H1 (cell line): ENCODE measurements around the gene SDF2L1. TPM values are rescaled to one million over a fixed set of nuclear protein-coding genes. Genes with fewer than 3 reads are reported as not detected.

Experiments
- CTCF ChIA-PET: fragments of 300-600 bp; sonication (Branson Sonifier 250); formaldehyde crosslinking; loops from one replicate; lab custom pipeline; 2021; ENCODE audit not compliant: partially characterized antibody; lab: Charles Lee
- POLR2A ChIA-PET: fragments of 300-600 bp; sonication (Branson Sonifier 250); formaldehyde crosslinking; loops from one replicate; lab custom pipeline; 2021; ENCODE audit warnings: inconsistent platforms; ENCODE audit not compliant: partially characterized antibody; lab: Charles Lee
- DNase-seq, 2 experiments: peaks; one replicate each; pipeline versions ENCODE4 v3.0.0 to v3.0.0-alpha.2; 2010 to 2022; ENCODE audit warnings: low spot score in 2 of 2, low read depth in 1 of 2, mixed read lengths in 1 of 2
- FAIRE-seq: peaks from 2 replicates; lab custom pipeline; 2011; peaks lifted over from hg19 to GRCh38; lab: Jason Lieb, UNC
- H2AFZ ChIP-seq: 2 replicates; pipeline ENCODE4 v1.8.1; 2012; ENCODE audit warnings: low read length, inconsistent platforms
- H2AK5ac ChIP-seq: 2 replicates; pipeline ENCODE4 v1.6.1; 2013; ENCODE audit warnings: low read depth, low read length
- H2BK120ac ChIP-seq: replicated peaks from 2 replicates; pipeline ENCODE3; 2013; ENCODE audit warnings: low read depth, low read length, inconsistent platforms
- H2BK12ac ChIP-seq: 2 replicates; pipeline ENCODE4 v1.6.1; 2013; ENCODE audit warnings: low read depth, low read length
- H2BK15ac ChIP-seq: 2 replicates; pipeline ENCODE4 v1.6.1; 2013; ENCODE audit warnings: low read length
- H2BK20ac ChIP-seq: 2 replicates; pipeline ENCODE4 v1.6.1; 2013; ENCODE audit warnings: low read length
- H2BK5ac ChIP-seq: 2 replicates; pipeline ENCODE4 v1.6.1; 2013; ENCODE audit warnings: low read depth, low read length
- H3K14ac ChIP-seq: 2 replicates; pipeline ENCODE4 v1.6.1; 2013; ENCODE audit warnings: inconsistent platforms; ENCODE audit not compliant: insufficient read length
- H3K18ac ChIP-seq: 2 replicates; pipeline ENCODE4 v1.6.1; 2013; ENCODE audit warnings: low read length; ENCODE audit errors: extremely low read depth
- H3K23ac ChIP-seq: 2 replicates; pipeline ENCODE4 v1.6.1; 2013; ENCODE audit warnings: inconsistent platforms; ENCODE audit not compliant: insufficient read length
- H3K23me2 ChIP-seq: 2 replicates; pipeline ENCODE4 v1.6.1; 2013; ENCODE audit warnings: low read depth, low read length
- H3K27ac ChIP-seq: 2 replicates; pipeline ENCODE4 v1.6.1; 2011; ENCODE audit warnings: low read depth, low read length, inconsistent platforms
- H3K27me3 ChIP-seq, 4 experiments: replicated peaks in 1 of 4; 1 replicate in 1 of 4; 2 replicates in 3 of 4; pipeline versions ENCODE4 v1.6.1 to v1.8.1; 2011 to 2013; ENCODE audit warnings: low read length in 3 of 4, mild to moderate bottlenecking in 3 of 4, inconsistent platforms in 2 of 4, mixed read lengths in 2 of 4, moderate library complexity in 1 of 4; ENCODE audit not compliant: control insufficient read depth in 3 of 4, insufficient read depth in 3 of 4; ENCODE audit errors: extremely low read depth in 1 of 4
- H3K36me3 ChIP-seq, 4 experiments: 2 replicates each; pipeline versions ENCODE4 v1.6.1 to v1.8.1; 2011 to 2013; ENCODE audit warnings: mild to moderate bottlenecking in 4 of 4, low read length in 3 of 4, moderate library complexity in 2 of 4, control low read depth in 1 of 4, inconsistent platforms in 1 of 4; ENCODE audit not compliant: insufficient read depth in 4 of 4, control insufficient read depth in 2 of 4
- H3K4ac ChIP-seq: replicated peaks from 2 replicates; pipeline ENCODE3; 2013; ENCODE audit warnings: low read length, low read depth, mixed read lengths, inconsistent platforms; ENCODE audit not compliant: insufficient read length
- H3K4me1 ChIP-seq, 4 experiments: replicated peaks in 1 of 4; 1 replicate in 1 of 4; 2 replicates in 3 of 4; pipeline versions ENCODE4 v1.6.1 to v1.8.1; 2011 to 2013; ENCODE audit warnings: low read length in 3 of 4, inconsistent platforms in 2 of 4, mixed read lengths in 1 of 4; ENCODE audit not compliant: insufficient read depth in 4 of 4, control insufficient read depth in 3 of 4
- H3K4me2 ChIP-seq, 2 experiments: 2 replicates each; pipeline versions ENCODE4 v1.6.1 to v1.8.1; 2011 to 2013; ENCODE audit warnings: low read depth in 2 of 2, low read length in 2 of 2, control low read depth in 1 of 2, inconsistent platforms in 1 of 2, mild to moderate bottlenecking in 1 of 2; ENCODE audit not compliant: insufficient read depth in 1 of 2
- H3K4me3 ChIP-seq, 4 experiments: fragments of 200-600, 300-600 bp in 1 of 4; sonication (generic), shearing (Covaris generic), sonication (Bioruptor Twin) in 1 of 4; 2 replicates each; pipeline versions ENCODE4 v1.5.1 to v1.8.1; 2011 to 2016; ENCODE audit warnings: low read length in 4 of 4, low read depth in 3 of 4, control low read depth in 2 of 4, inconsistent platforms in 2 of 4, mild to moderate bottlenecking in 2 of 4, mixed read lengths in 1 of 4, moderate library complexity in 1 of 4; ENCODE audit not compliant: insufficient read depth in 2 of 4; ENCODE audit errors: extremely low read depth in 1 of 4
- H3K56ac ChIP-seq: replicated peaks from 2 replicates; pipeline ENCODE3; 2013; ENCODE audit warnings: low read depth, mild to moderate bottlenecking, mixed read lengths, low read length, inconsistent platforms; ENCODE audit not compliant: insufficient read length
- H3K79me1 ChIP-seq: 2 replicates; pipeline ENCODE4 v1.6.1; 2013; ENCODE audit warnings: low read depth, low read length, control low read depth
- H3K79me2 ChIP-seq, 2 experiments: 2 replicates each; pipeline versions ENCODE4 v1.6.1 to v1.8.1; 2012 to 2013; ENCODE audit warnings: low read length in 2 of 2, mild to moderate bottlenecking in 2 of 2, inconsistent platforms in 1 of 2; ENCODE audit not compliant: insufficient read depth in 2 of 2, control insufficient read depth in 1 of 2
- H3K9ac ChIP-seq, 4 experiments: replicated peaks in 1 of 4; 1 replicate in 1 of 4; 2 replicates in 3 of 4; pipeline versions ENCODE4 v1.6.1 to v1.8.1; 2011 to 2013; ENCODE audit warnings: low read depth in 3 of 4, low read length in 3 of 4, control low read depth in 2 of 4, mild to moderate bottlenecking in 2 of 4, moderate library complexity in 2 of 4, inconsistent platforms in 1 of 4; ENCODE audit errors: extremely low read depth in 1 of 4
- H3K9me3 ChIP-seq, 2 experiments: 2 replicates each; pipeline versions ENCODE4 v1.6.1 to v1.8.1; 2012 to 2013; ENCODE audit warnings: mild to moderate bottlenecking in 2 of 2, moderate library complexity in 2 of 2, control low read depth in 1 of 2, inconsistent platforms in 1 of 2, low read depth in 1 of 2, low read length in 1 of 2, mixed read lengths in 1 of 2; ENCODE audit not compliant: insufficient read depth in 2 of 2
- H4K20me1 ChIP-seq, 2 experiments: replicated peaks in 1 of 2; 2 replicates each; pipeline versions ENCODE3 to v1.8.1; 2011 to 2013; ENCODE audit warnings: inconsistent platforms in 2 of 2, low read length in 2 of 2, mild to moderate bottlenecking in 1 of 2; ENCODE audit not compliant: insufficient read depth in 2 of 2, control insufficient read depth in 1 of 2
- H4K5ac ChIP-seq: 2 replicates; pipeline ENCODE4 v1.6.1; 2013; ENCODE audit warnings: low read length, low read depth, mixed read lengths, inconsistent platforms; ENCODE audit not compliant: insufficient read length
- H4K8ac ChIP-seq: 2 replicates; pipeline ENCODE4 v1.8.0; 2013; ENCODE audit warnings: mild to moderate bottlenecking, moderate library complexity, low read length, inconsistent platforms; ENCODE audit not compliant: insufficient read depth; ENCODE audit errors: extremely low read depth
- H4K91ac ChIP-seq: replicated peaks from 2 replicates; pipeline ENCODE3; 2013; ENCODE audit warnings: low read length, mixed read lengths, inconsistent platforms; ENCODE audit not compliant: insufficient read length
- CBX8 ChIP-seq: fragments of 300-800, 300-1000 bp; sonication (generic); IDR thresholded peaks from 2 replicates; pipeline ENCODE4 v1.7.1; 2016; ENCODE audit warnings: low read depth, low read length, borderline replicate concordance
- FOSL1 ChIP-seq: IDR thresholded peaks from 2 replicates; pipeline ENCODE4 v1.6.1; 2011; ENCODE audit warnings: mild to moderate bottlenecking, low read depth, low read length, moderate library complexity; ENCODE audit not compliant: insufficient read depth
- NANOG ChIP-seq: IDR thresholded peaks from 2 replicates; pipeline ENCODE4 v1.6.1; 2011; ENCODE audit warnings: low read length, low read depth, mild to moderate bottlenecking, inconsistent platforms; ENCODE audit not compliant: insufficient read depth, poor library complexity, severe bottlenecking
- RXRA ChIP-seq: IDR thresholded peaks from 2 replicates; pipeline ENCODE4 v1.6.1; 2011; ENCODE audit warnings: low read depth, mild to moderate bottlenecking, low read length, moderate library complexity; ENCODE audit not compliant: insufficient read depth
- WGBS, 2 experiments: shearing (Covaris generic) in 1 of 2; methylation state at CpG; one replicate each; pipeline versions ENCODE4 v1.1.6 to v1.1.7; 2013 to 2015; ENCODE audit warnings: low lambda C conversion rate in 2 of 2, mixed read lengths in 2 of 2, inconsistent platforms in 1 of 2, low coverage in 1 of 2, missing lambda C conversion rate in 1 of 2; ENCODE audit not compliant: insufficient replicate concordance in 2 of 2, insufficient coverage in 1 of 2, insufficient read length in 1 of 2; ENCODE audit errors: extremely low coverage in 1 of 2, missing lambda C conversion rate in 1 of 2; 5-methylcytosine and 5-hydroxymethylcytosine counted together
- polyA plus RNA-seq, 7 experiments: library from polyadenylated mRNA; depleted of rRNA in 3 of 7; stranded (reverse) in 5 of 7; unstranded in 2 of 7; fragments of >200 nt in 5 of 7; fragments of 200-250 nt in 2 of 7; gene quantifications; 1 replicate in 5 of 7; 2 replicates in 1 of 7; 4 replicates in 1 of 7; pipeline versions ENCODE4 v1.2.1 to v1.2.3, GENCODE V29; 2011 to 2013; ENCODE audit warnings: missing spikeins in 2 of 7, mixed read lengths in 2 of 7
- total RNA-seq: library from RNA; stranded (reverse); fragmentation: NEBNext Ultra II Directional; extraction: Animal tissue kit (Norgen Biotek cat#: 25700); gene quantifications from 2 replicates; pipeline ENCODE4 v1.2.1, GENCODE V29; 2021
- TF ChIP-seq, protein P1 (sequence below): IDR thresholded peaks from 2 replicates; pipeline ENCODE4 v1.6.1; 2011; ENCODE audit warnings: low read depth, mild to moderate bottlenecking, low read length; ENCODE audit not compliant: insufficient read depth
- TF ChIP-seq, protein P2 (sequence below), 3 experiments: IDR thresholded peaks; 1 replicate in 2 of 3; 2 replicates in 1 of 3; pipeline versions ENCODE4 v1.5.1 to v1.6.1; 2011; ENCODE audit warnings: low read length in 3 of 3, mild to moderate bottlenecking in 3 of 3, inconsistent platforms in 2 of 3, low read depth in 1 of 3, moderate library complexity in 1 of 3; ENCODE audit not compliant: insufficient read depth in 1 of 3; ENCODE audit errors: control extremely low read depth in 1 of 3

The SDF2L1 gene
- total and polyA plus RNA-seq, 2 of the 8 experiments (the other 6 are each of a cell fraction or from before 2014, with no cell fraction given): 51.1 to 59.6 TPM

DNA sequence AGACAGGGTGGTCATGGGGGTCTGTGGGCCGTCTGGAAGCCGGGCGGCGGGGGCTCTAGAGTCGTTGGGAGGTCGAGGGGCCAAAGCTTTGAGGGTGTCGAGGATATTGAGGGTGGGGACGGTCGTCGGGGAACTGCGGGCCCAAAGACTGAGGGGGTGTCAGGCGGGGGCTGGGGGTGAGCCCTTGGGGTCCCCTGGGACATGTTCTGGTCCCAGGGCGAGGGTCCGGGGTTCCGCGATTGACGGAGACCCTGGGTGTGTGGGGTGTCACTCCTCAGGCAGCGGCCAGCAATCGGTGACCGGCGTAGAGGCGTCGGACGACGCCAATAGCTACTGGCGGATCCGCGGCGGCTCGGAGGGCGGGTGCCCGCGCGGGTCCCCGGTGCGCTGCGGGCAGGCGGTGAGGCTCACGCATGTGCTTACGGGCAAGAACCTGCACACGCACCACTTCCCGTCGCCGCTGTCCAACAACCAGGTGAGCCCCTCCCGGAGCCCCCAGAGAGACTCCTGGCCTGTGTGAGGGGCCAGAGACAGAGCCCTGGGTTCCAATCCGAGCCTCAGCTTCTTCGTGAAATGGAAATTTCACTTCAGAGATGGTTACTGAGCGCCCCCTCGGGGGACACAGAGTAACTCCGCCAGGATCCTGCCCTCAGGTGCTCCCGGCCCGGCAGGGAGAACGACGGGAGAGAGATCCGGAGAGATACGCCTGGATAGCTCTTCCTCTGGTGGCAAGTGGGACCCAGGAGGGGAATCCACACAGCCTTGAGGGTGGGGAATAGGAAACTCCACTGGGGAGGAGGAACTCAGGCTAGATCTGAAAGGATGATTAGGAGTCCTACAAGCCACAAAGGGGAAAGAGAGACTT, 714 bp downstream of the SDF2L1 start:
- no peak overlapping the region for H2AK5ac ChIP-seq
- no peaks in the 10 kb centered on the region for H3K9me3 ChIP-seq
- peak overlapping the region; percentile 40 for H4K91ac ChIP-seq
- FAIRE-seq: no peak
- H4K8ac ChIP-seq: peak overlapping the region; percentile 87
- H3K27ac ChIP-seq: no peak overlapping the region
- H3K36me3 ChIP-seq: no peaks in the 10 kb centered on the region
- H3K27me3 ChIP-seq: peaks cover 0 to 7% (median 1%) of the 10 kb centered on the region in 4 experiments; a peak in 3 of 7 replicates
- no peak overlapping the region for H2BK15ac ChIP-seq
- H3K23ac ChIP-seq: no peak overlapping the region
- CTCF ChIA-PET: interaction anchor here (0.7 to 22.2 kb wide), 20 partner anchors 9 to 186 kb away, joined by 3 to 499 read pairs (median 6); partner anchors contain the start of genes CCDC116, PPIL2 and YDJC
- H2BK20ac ChIP-seq: no peak overlapping the region
- no peak overlapping the region for H3K18ac ChIP-seq
- no peak overlapping the region for H3K14ac ChIP-seq
- H3K9ac ChIP-seq: peak overlapping the region in 3 of 4 experiments; percentile 65 to 84 (median 66); a peak in 4 of 7 replicates
- 7% methylated on average over 22 of the region's 56 CpGs; no CpG with 5 or more reads in 1 of the 2 experiments for WGBS, 2 experiments
- H4K20me1 ChIP-seq: peaks cover 0 to 11% of the 10 kb centered on the region in 2 experiments
- H2AFZ ChIP-seq: no peak overlapping the region
- POLR2A ChIA-PET: interaction anchor here (1.0 to 5.7 kb wide), 9 partner anchors 10 to 87 kb away, joined by 3 to 74 read pairs (median 4); partner anchors contain the start of genes CCDC116, PPIL2 and YDJC
- H3K79me1 ChIP-seq: no peaks in the 10 kb centered on the region
- DNase-seq: peak in 1 of 2 experiments; percentile 84
- 0 out of 2 replicates have a peak overlapping the region, but pooled peaks have one; percentile 84 for H2BK12ac ChIP-seq
- no peak overlapping the region for H2BK5ac ChIP-seq
- peak overlapping the region; percentile 65 to 77 (median 72) for H3K4me3 ChIP-seq
- no peak overlapping the region for H4K5ac ChIP-seq
- no peaks in the 10 kb centered on the region for H3K79me2 ChIP-seq
- H2BK120ac ChIP-seq: no peak overlapping the region
- H3K56ac ChIP-seq: no peak overlapping the region
- peaks cover 0 to 5% (median 2%) of the 10 kb centered on the region in 4 experiments; a peak in 4 of 7 replicates for H3K4me1 ChIP-seq
- H3K4me2 ChIP-seq: peak overlapping the region; percentile 17 to 79
- H3K4ac ChIP-seq: no peak overlapping the region
- H3K23me2 ChIP-seq: peaks cover 5% of the 10 kb centered on the region; the same call in 1 of the 2 replicates
- no peak for TF ChIP-seq RXRA
- TF ChIP-seq FOSL1: no peak
- TF ChIP-seq, protein P1, sequence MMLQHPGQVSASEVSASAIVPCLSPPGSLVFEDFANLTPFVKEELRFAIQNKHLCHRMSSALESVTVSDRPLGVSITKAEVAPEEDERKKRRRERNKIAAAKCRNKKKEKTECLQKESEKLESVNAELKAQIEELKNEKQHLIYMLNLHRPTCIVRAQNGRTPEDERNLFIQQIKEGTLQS: no peak
- TF ChIP-seq CBX8: no peak
- TF ChIP-seq, protein P2, sequence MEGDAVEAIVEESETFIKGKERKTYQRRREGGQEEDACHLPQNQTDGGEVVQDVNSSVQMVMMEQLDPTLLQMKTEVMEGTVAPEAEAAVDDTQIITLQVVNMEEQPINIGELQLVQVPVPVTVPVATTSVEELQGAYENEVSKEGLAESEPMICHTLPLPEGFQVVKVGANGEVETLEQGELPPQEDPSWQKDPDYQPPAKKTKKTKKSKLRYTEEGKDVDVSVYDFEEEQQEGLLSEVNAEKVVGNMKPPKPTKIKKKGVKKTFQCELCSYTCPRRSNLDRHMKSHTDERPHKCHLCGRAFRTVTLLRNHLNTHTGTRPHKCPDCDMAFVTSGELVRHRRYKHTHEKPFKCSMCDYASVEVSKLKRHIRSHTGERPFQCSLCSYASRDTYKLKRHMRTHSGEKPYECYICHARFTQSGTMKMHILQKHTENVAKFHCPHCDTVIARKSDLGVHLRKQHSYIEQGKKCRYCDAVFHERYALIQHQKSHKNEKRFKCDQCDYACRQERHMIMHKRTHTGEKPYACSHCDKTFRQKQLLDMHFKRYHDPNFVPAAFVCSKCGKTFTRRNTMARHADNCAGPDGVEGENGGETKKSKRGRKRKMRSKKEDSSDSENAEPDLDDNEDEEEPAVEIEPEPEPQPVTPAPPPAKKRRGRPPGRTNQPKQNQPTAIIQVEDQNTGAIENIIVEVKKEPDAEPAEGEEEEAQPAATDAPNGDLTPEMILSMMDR (IDR thresholded peaks at IDR 0.05; ENCODE audit: control extremely low read depth in 1 of 3, insufficient read depth in 1 of 3, low read depth in 1 of 3, low read length in 3 of 3): peak; percentile 60 to 63 (median 62)
- TF ChIP-seq NANOG: no peak
